22Rv1 (cell line): Measurements from ENCODE around the gene RPL7A.

Source experiments
- H3K27ac ChIP-seq: fragments of 450-650 bp; 2 replicates; pipeline ENCODE4 v1.5.1; 2017
- ZFX ChIP-seq: fragments of 450-650 bp; IDR thresholded peaks from 2 replicates; pipeline ENCODE4 v1.6.1; 2017; ENCODE audit warnings: antibody characterized with exemption, borderline replicate concordance
- TF ChIP-seq, protein P1 (sequence below): fragments of 450-650 bp; IDR thresholded peaks from 2 replicates; pipeline ENCODE4 v1.5.1; 2017; ENCODE audit warnings: mild to moderate bottlenecking

Gene RPL7A

DNA sequence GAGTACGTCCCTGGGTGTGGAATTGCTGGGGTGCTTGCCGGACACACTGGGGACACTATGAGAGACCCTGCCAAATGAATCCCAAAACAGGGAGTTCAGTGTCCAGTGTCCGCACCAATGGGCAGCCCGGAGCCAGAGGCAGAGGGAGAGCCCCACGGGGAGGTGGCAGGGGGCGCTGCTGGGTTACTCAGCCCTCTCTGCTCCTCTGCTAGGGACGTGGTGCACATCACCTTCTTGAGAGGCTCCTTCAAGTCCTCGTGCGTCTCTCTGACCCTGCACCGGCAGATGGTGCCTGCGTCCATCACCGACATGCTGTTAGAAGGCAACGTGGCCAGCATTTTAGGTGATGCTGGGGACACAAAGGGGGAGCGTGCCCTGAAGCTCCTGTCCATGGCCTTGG lies 48.9 kb downstream of the RPL7A start:
- TF ChIP-seq, protein P1, sequence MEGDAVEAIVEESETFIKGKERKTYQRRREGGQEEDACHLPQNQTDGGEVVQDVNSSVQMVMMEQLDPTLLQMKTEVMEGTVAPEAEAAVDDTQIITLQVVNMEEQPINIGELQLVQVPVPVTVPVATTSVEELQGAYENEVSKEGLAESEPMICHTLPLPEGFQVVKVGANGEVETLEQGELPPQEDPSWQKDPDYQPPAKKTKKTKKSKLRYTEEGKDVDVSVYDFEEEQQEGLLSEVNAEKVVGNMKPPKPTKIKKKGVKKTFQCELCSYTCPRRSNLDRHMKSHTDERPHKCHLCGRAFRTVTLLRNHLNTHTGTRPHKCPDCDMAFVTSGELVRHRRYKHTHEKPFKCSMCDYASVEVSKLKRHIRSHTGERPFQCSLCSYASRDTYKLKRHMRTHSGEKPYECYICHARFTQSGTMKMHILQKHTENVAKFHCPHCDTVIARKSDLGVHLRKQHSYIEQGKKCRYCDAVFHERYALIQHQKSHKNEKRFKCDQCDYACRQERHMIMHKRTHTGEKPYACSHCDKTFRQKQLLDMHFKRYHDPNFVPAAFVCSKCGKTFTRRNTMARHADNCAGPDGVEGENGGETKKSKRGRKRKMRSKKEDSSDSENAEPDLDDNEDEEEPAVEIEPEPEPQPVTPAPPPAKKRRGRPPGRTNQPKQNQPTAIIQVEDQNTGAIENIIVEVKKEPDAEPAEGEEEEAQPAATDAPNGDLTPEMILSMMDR = peak; percentile 33
- no peak for TF ChIP-seq ZFX
- no peak overlapping the region for H3K27ac ChIP-seq

DNA sequence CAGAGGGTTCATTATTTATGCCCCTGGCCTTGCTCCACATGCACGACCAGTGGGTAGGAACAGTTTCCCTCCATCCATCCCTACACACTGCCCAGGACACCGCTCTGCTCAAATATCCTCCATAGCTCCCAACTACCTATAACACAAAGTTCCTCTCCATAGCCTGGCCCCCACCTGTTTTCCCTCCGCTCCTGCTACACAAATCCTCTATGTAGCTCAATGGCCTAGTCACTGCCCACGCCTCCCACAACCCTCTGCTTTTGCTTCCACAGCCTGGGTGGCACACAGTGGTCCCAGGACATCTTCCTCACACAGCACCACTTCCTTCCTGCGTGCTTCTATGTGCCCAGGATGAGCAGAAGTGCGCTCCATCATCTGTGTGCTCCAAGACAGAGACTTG lies 49.4 kb downstream of the RPL7A start:
- TF ChIP-seq, protein P1 = no peak
- no peak for TF ChIP-seq ZFX
- no peak overlapping the region for H3K27ac ChIP-seq

DNA sequence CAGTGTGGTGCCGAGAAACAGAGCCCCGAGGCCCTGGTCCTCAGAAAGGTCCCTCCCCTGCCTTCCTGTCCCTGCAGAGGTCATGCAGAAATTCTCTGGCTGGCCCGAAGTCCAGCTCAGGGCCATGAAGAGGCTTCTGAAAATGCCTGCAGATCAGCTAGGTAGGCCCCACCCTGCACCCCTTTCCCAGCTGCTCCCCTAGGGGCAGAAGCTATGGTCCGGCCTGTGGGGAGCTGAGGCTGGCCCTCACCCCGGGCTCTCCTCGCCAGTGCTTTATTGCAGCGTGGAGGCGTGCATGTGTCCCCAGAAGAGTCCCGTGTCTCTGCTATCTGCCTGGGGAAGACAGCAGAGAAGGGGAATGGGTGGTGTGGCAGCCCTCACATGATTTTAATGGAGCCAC lies 49.9 kb downstream of the RPL7A start:
- H3K27ac ChIP-seq = no peak overlapping the region
- TF ChIP-seq, protein P1 = no peak
- no peak for TF ChIP-seq ZFX

DNA sequence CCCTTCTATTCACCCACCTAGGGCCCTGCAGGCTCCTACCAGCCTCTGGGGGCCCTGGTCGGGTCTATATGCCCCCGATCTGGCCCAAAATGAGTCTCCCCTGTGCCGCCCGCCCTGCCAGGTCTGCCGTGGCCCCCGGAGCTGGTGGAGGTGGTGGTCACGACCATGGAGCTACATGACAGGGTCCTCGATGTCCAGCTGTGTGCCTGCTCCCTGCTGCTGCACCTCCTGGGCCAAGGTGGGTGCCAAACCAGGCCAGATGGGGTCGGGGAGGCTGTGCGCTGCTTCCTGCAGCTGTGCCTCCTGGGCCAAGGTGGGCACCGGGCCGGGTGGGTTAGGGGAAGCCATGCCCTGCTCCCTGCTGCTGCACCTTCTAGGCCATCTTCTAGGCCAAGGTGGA lies 52.3 kb downstream of the RPL7A start:
- TF ChIP-seq, protein P1 = no peak
- TF ChIP-seq ZFX = no peak
- no peak overlapping the region for H3K27ac ChIP-seq
